HEK293 (cell line): Measurements from ENCODE around the gene FPGS.

ENCODE experiments used
- KLF10 ChIP-seq: fragments of 450-650 bp; IDR thresholded peaks from 2 replicates; pipeline ENCODE4 v1.5.1; 2018; ENCODE audit warnings: missing biosample characterization, mild to moderate bottlenecking, missing genetic modification characterization
- KLF16 ChIP-seq: fragments of 450-650 bp; formaldehyde crosslinking; IDR thresholded peaks from 2 replicates; pipeline ENCODE4 v1.5.1; 2017; ENCODE audit warnings: missing biosample characterization, missing genetic modification characterization
- PRDM4 ChIP-seq: fragments of 450-650 bp; formaldehyde crosslinking; IDR thresholded peaks from 2 replicates; pipeline ENCODE4 v1.5.1; 2017; ENCODE audit warnings: missing biosample characterization, missing genetic modification characterization
- PRDM6 ChIP-seq: fragments of 450-650 bp; formaldehyde crosslinking; IDR thresholded peaks from 2 replicates; pipeline ENCODE4 v1.5.1; 2017; ENCODE audit warnings: missing biosample characterization, missing genetic modification characterization
- RBAK ChIP-seq: fragments of 450-650 bp; formaldehyde crosslinking; IDR thresholded peaks from 2 replicates; pipeline ENCODE4 v1.5.1; 2016; ENCODE audit warnings: missing biosample characterization, missing genetic modification characterization
- SP3 ChIP-seq: fragments of 450-650 bp; formaldehyde crosslinking; IDR thresholded peaks from 2 replicates; pipeline ENCODE4 v1.5.1; 2016; ENCODE audit warnings: missing biosample characterization, missing genetic modification characterization
- WT1 ChIP-seq: fragments of 450-650 bp; formaldehyde crosslinking; IDR thresholded peaks from 2 replicates; pipeline ENCODE4 v1.5.1; 2016; ENCODE audit warnings: missing biosample characterization, missing genetic modification characterization
- ZBTB48 ChIP-seq: fragments of 450-650 bp; formaldehyde crosslinking; IDR thresholded peaks from 2 replicates; pipeline ENCODE4 v1.5.1; 2016; ENCODE audit warnings: missing biosample characterization, missing genetic modification characterization
- ZBTB49 ChIP-seq: fragments of 450-650 bp; formaldehyde crosslinking; IDR thresholded peaks from 2 replicates; pipeline ENCODE4 v1.5.1; 2016; ENCODE audit warnings: missing biosample characterization, missing genetic modification characterization, low read depth
- ZEB2 ChIP-seq: fragments of 450-650 bp; formaldehyde crosslinking; IDR thresholded peaks from 2 replicates; pipeline ENCODE4 v1.5.1; 2016; ENCODE audit warnings: missing biosample characterization, missing genetic modification characterization
- ZFP41 ChIP-seq: fragments of 450-650 bp; formaldehyde crosslinking; IDR thresholded peaks from 2 replicates; pipeline ENCODE4 v1.5.1; 2016; ENCODE audit warnings: missing biosample characterization, missing genetic modification characterization, borderline replicate concordance
- ZFP69B ChIP-seq: fragments of 450-650 bp; formaldehyde crosslinking; IDR thresholded peaks from 2 replicates; pipeline ENCODE4 v1.5.1; 2016; ENCODE audit warnings: missing biosample characterization, missing genetic modification characterization
- ZNF133 ChIP-seq: fragments of 450-650 bp; formaldehyde crosslinking; IDR thresholded peaks from 2 replicates; pipeline ENCODE4 v1.5.1; 2016; ENCODE audit warnings: missing biosample characterization, missing genetic modification characterization
- ZNF138 ChIP-seq: fragments of 450-650 bp; formaldehyde crosslinking; IDR thresholded peaks from 2 replicates; pipeline ENCODE4 v1.5.1; 2016; ENCODE audit warnings: missing biosample characterization, missing genetic modification characterization, borderline replicate concordance
- ZNF274 ChIP-seq, 2 experiments: fragments of 200-500 bp in 1 of 2; fragments of 450-650 bp in 1 of 2; sonication (Bioruptor generic) in 1 of 2; formaldehyde crosslinking in 1 of 2; IDR thresholded peaks; 2 replicates each; pipeline versions ENCODE4 v1.5.1 to v1.6.1; 2014 to 2016; ENCODE audit warnings: borderline replicate concordance in 1 of 2, inconsistent platforms in 1 of 2, low read length in 1 of 2, missing biosample characterization in 1 of 2, missing genetic modification characterization in 1 of 2
- ZNF324 ChIP-seq: fragments of 450-650 bp; formaldehyde crosslinking; IDR thresholded peaks from 2 replicates; pipeline ENCODE4 v1.5.1; 2016; ENCODE audit warnings: missing biosample characterization, missing genetic modification characterization
- ZNF335 ChIP-seq: fragments of 450-650 bp; formaldehyde crosslinking; conservative IDR thresholded peaks from 2 replicates; pipeline ENCODE4 v1.5.1; 2016; ENCODE audit warnings: missing biosample characterization, missing genetic modification characterization
- ZNF366 ChIP-seq: fragments of 450-650 bp; formaldehyde crosslinking; conservative IDR thresholded peaks from 2 replicates; pipeline ENCODE4 v1.5.1; 2016; ENCODE audit warnings: missing biosample characterization, missing genetic modification characterization
- ZNF37A ChIP-seq: fragments of 450-650 bp; IDR thresholded peaks from 2 replicates; pipeline ENCODE4 v1.5.1; 2018; ENCODE audit warnings: missing biosample characterization, missing genetic modification characterization
- ZNF501 ChIP-seq: fragments of 450-650 bp; formaldehyde crosslinking; IDR thresholded peaks from 2 replicates; pipeline ENCODE4 v1.5.1; 2016; ENCODE audit warnings: missing biosample characterization, missing genetic modification characterization
- ZNF596 ChIP-seq: fragments of 450-650 bp; IDR thresholded peaks from 2 replicates; pipeline ENCODE4 v1.5.0; 2018; ENCODE audit warnings: missing biosample characterization, mild to moderate bottlenecking, missing genetic modification characterization, moderate library complexity
- ZNF692 ChIP-seq: fragments of 450-650 bp; formaldehyde crosslinking; IDR thresholded peaks from 2 replicates; pipeline ENCODE4 v1.5.1; 2016; ENCODE audit warnings: missing biosample characterization, missing genetic modification characterization
- ZSCAN30 ChIP-seq: fragments of 450-650 bp; IDR thresholded peaks from 2 replicates; pipeline ENCODE4 v1.5.1; 2018; ENCODE audit warnings: missing biosample characterization, mild to moderate bottlenecking, missing genetic modification characterization, moderate library complexity
- ZXDB ChIP-seq: fragments of 450-650 bp; formaldehyde crosslinking; IDR thresholded peaks from 2 replicates; pipeline ENCODE4 v1.5.1; 2016; ENCODE audit warnings: missing biosample characterization, missing genetic modification characterization
- TF ChIP-seq, protein P1 (sequence below): fragments of 450-650 bp; IDR thresholded peaks from 2 replicates; pipeline ENCODE4 v1.5.1; 2018; ENCODE audit warnings: missing biosample characterization, mild to moderate bottlenecking, missing genetic modification characterization
- TF ChIP-seq, protein P2 (sequence below): fragments of 450-650 bp; formaldehyde crosslinking; IDR thresholded peaks from 2 replicates; pipeline ENCODE4 v1.5.1; 2017; ENCODE audit warnings: missing biosample characterization, missing genetic modification characterization
- TF ChIP-seq, protein P3 (sequence below): fragments of 450-650 bp; formaldehyde crosslinking; IDR thresholded peaks from 2 replicates; pipeline ENCODE4 v1.5.1; 2016; ENCODE audit warnings: missing biosample characterization, missing genetic modification characterization

FPGS gene

GRCh38 chr9:127785933-127786772, 16.5 kb upstream of the FPGS start, which contains the start of gene CDK9 (continued):
- TF ChIP-seq, protein P1, sequence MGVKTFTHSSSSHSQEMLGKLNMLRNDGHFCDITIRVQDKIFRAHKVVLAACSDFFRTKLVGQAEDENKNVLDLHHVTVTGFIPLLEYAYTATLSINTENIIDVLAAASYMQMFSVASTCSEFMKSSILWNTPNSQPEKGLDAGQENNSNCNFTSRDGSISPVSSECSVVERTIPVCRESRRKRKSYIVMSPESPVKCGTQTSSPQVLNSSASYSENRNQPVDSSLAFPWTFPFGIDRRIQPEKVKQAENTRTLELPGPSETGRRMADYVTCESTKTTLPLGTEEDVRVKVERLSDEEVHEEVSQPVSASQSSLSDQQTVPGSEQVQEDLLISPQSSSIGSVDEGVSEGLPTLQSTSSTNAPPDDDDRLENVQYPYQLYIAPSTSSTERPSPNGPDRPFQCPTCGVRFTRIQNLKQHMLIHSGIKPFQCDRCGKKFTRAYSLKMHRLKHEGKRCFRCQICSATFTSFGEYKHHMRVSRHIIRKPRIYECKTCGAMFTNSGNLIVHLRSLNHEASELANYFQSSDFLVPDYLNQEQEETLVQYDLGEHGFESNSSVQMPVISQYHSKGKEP (tag by site-specific recombination) = no peak
- TF ChIP-seq ZXDB (tag by site-specific recombination) (peak; percentile 69), ZNF366 (peak; percentile 54; the same call in 1 of the 2 replicates), ZEB2 (tag by site-specific recombination) (peak; percentile 79), ZSCAN30 (tag by site-specific recombination) (no peak; the same call in 1 of the 2 replicates), ZNF37A (tag by site-specific recombination) (0 out of 2 replicates have a peak, but pooled peaks have one; percentile 32), KLF10 (tag by site-specific recombination) (peak; percentile 50; the same call in 1 of the 2 replicates), ZNF324 (tag by site-specific recombination) (no peak), ZBTB49 (tag by site-specific recombination) (no peak), ZNF692 (tag by site-specific recombination) (0 out of 2 replicates have a peak, but pooled peaks have one; percentile 19), ZNF335 (tag by site-specific recombination) (peak; percentile 91), ZNF501 (tag by site-specific recombination) (0 out of 2 replicates have a peak, but pooled peaks have one; percentile 24), KLF16 (tag by site-specific recombination) (peak; percentile 46), ZNF596 (tag by site-specific recombination) (no peak), ZNF138 (tag by site-specific recombination) (no peak), PRDM4 (0 out of 2 replicates have a peak, but pooled peaks have one; percentile 33), ZFP41 (tag by site-specific recombination) (no peak), ZFP69B (peak; percentile 14; the same call in 1 of the 2 replicates), SP3 (tag by site-specific recombination) (peak; percentile 79), PRDM6 (tag by site-specific recombination) (no peak), RBAK (tag by site-specific recombination) (no peak), ZNF133 (tag by site-specific recombination) (no peak), ZNF274 (IDR thresholded peaks at IDR 0.05; ENCODE audit: low read length) (no peak), ZNF274 (tag by site-specific recombination; IDR thresholded peaks at IDR 0.05; ENCODE audit: borderline replicate concordance) (no peak), WT1 (tag by site-specific recombination) (peak; percentile 29; the same call in 1 of the 2 replicates), ZBTB48 (tag by site-specific recombination) (peak; percentile 68)
- TF ChIP-seq, protein P2, sequence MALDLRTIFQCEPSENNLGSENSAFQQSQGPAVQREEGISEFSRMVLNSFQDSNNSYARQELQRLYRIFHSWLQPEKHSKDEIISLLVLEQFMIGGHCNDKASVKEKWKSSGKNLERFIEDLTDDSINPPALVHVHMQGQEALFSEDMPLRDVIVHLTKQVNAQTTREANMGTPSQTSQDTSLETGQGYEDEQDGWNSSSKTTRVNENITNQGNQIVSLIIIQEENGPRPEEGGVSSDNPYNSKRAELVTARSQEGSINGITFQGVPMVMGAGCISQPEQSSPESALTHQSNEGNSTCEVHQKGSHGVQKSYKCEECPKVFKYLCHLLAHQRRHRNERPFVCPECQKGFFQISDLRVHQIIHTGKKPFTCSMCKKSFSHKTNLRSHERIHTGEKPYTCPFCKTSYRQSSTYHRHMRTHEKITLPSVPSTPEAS (tag by site-specific recombination) = no peak
- TF ChIP-seq, protein P3, sequence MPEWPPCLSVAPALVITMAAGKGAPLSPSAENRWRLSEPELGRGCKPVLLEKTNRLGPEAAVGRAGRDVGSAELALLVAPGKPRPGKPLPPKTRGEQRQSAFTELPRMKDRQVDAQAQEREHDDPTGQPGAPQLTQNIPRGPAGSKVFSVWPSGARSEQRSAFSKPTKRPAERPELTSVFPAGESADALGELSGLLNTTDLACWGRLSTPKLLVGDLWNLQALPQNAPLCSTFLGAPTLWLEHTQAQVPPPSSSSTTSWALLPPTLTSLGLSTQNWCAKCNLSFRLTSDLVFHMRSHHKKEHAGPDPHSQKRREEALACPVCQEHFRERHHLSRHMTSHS (tag by site-specific recombination) = no peak
